Fibroblast of pulmonary artery (primary cell): ENCODE data around the gene GRIP1.
"Not testable (repeated sequence)": the region's sequence is repeated elsewhere in the genome, so short reads cannot be mapped to it uniquely, and the experiment has no call there.

Source experiments
- DNase-seq: peaks from one replicate; pipeline ENCODE4 v3.0.0-alpha.2; 2010; ENCODE audit warnings: low read depth
- H3K4me3 ChIP-seq: replicated peaks from 2 replicates; pipeline ENCODE4 v1.5.1; 2011; ENCODE audit warnings: low read depth, mild to moderate bottlenecking, control low read depth, low read length, moderate library complexity
- TF ChIP-seq, protein P1 (sequence below): IDR thresholded peaks from 2 replicates; pipeline ENCODE4 v1.5.1; 2011; ENCODE audit warnings: mild to moderate bottlenecking, control low read depth, low read length, inconsistent platforms; ENCODE audit errors: missing control alignments

GRIP1 gene

DNA sequence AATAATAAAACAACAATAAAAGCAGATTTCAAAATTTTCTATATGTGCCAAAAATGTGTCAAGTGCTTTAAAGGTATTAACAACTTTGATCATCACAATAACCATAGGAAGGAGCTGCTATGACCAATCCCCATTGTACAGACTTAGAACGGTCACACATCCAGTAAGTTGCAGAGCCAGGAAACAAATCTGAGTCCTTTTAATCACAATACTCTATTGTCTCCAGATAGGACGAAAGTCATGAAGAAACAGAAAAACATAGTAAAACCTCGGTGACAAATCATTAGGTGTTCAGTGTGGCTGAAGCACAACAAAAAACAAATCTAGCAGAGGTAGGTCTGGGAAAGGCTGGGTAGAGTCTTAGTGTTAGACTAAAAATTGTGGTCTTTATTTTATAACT, 178.8 kb downstream of the GRIP1 start:
- TF ChIP-seq, protein P1, sequence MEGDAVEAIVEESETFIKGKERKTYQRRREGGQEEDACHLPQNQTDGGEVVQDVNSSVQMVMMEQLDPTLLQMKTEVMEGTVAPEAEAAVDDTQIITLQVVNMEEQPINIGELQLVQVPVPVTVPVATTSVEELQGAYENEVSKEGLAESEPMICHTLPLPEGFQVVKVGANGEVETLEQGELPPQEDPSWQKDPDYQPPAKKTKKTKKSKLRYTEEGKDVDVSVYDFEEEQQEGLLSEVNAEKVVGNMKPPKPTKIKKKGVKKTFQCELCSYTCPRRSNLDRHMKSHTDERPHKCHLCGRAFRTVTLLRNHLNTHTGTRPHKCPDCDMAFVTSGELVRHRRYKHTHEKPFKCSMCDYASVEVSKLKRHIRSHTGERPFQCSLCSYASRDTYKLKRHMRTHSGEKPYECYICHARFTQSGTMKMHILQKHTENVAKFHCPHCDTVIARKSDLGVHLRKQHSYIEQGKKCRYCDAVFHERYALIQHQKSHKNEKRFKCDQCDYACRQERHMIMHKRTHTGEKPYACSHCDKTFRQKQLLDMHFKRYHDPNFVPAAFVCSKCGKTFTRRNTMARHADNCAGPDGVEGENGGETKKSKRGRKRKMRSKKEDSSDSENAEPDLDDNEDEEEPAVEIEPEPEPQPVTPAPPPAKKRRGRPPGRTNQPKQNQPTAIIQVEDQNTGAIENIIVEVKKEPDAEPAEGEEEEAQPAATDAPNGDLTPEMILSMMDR = no peak
- H3K4me3 ChIP-seq = no peak overlapping the region
- DNase-seq = no peak

DNA sequence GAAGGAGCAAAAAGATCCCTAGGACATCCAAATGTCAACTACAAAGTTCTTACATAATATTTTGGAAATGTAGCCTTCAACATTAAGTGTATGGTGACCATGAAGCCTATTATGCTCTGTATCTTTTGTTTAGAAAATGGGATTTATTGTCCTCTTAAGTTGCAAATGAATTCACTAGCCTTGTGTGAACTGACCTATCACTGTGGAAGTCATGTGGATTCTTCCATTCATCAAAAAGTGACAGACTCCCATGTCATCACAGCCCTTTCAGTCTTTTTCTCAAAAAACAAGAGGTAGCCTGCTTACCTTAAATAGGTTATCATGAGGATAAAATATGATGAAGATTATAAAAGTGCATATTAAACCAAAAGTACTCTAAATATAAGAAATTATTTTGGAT, 179.9 kb downstream of the GRIP1 start:
- DNase-seq = no peak
- no peak overlapping the region for H3K4me3 ChIP-seq
- TF ChIP-seq, protein P1 = no peak

DNA sequence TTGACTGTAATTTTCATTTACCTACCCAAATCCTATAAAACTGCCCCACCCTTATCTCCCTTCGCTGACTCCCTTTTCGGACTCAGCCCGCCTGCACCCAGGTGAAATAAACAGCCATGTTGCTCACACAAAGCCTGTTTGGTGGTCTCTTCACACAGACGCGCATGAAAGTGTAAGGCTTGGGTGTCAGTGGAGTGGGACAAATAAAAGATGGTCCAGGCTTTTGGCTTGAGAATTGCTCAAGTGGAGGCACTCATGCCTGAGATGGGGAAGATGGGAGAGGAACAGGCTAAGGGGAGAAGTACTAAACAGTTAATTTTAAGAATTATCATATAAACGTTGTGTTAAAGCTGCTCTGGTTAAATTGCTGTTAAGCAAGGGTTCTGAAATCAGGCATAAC, 180.8 kb downstream of the GRIP1 start:
- not testable (repeated sequence) for DNase-seq, H3K4me3 ChIP-seq

GRCh38 chr12:66497008-66497897, 181.6 kb downstream of the GRIP1 start:
- no peak overlapping the region for H3K4me3 ChIP-seq
- TF ChIP-seq, protein P1 = no peak
- peak; percentile 2 for DNase-seq

GRCh38 chr12:66496595-66496994, 182.3 kb downstream of the GRIP1 start:
- DNase-seq = no peak
- TF ChIP-seq, protein P1 = no peak
- no peak overlapping the region for H3K4me3 ChIP-seq

GRCh38 chr12:66495709-66496108, 183.2 kb downstream of the GRIP1 start:
- TF ChIP-seq, protein P1 = no peak
- H3K4me3 ChIP-seq = no peak overlapping the region
- DNase-seq = no peak

- DNase-seq = no peak
- H3K4me3 ChIP-seq = no peak overlapping the region
- TF ChIP-seq, protein P1 = no peak
Measured at GRCh38 chr12:66493819-66494218, 185.1 kb downstream of the GRIP1 start.
